Transverse colon (tissue), 4 donors: ENCODE measurements around the gene AGAP1.

ENCODE experiments used
- CTCF ChIP-seq, 5 experiments: fragments of 200-600 bp in 3 of 5; fragments of 450-650 bp in 2 of 5; sonication (generic) in 3 of 5; IDR thresholded peaks; 1 replicate in 2 of 5; 2 replicates in 3 of 5; pipeline ENCODE4 v1.5.1; 2016 to 2017; ENCODE audit warnings: antibody characterized with exemption in 5 of 5, inconsistent platforms in 3 of 5, mild to moderate bottlenecking in 2 of 5, moderate library complexity in 1 of 5
- EP300 ChIP-seq: sonication (generic); formaldehyde crosslinking; IDR thresholded peaks from one replicate; pipeline ENCODE4 v1.6.1; 2017; ENCODE audit warnings: antibody characterized with exemption, low read depth
- POLR2A ChIP-seq: fragments of 450-650 bp; IDR thresholded peaks from one replicate; pipeline ENCODE4 v1.6.1; 2016; ENCODE audit warnings: antibody characterized with exemption, mild to moderate bottlenecking, moderate library complexity
- POLR2AphosphoS5 ChIP-seq, 3 donors: sonication (generic); formaldehyde crosslinking; IDR thresholded peaks; one replicate each; pipeline ENCODE4 v1.6.1; 2016; ENCODE audit warnings: antibody characterized with exemption in 3 of 3

DNA sequence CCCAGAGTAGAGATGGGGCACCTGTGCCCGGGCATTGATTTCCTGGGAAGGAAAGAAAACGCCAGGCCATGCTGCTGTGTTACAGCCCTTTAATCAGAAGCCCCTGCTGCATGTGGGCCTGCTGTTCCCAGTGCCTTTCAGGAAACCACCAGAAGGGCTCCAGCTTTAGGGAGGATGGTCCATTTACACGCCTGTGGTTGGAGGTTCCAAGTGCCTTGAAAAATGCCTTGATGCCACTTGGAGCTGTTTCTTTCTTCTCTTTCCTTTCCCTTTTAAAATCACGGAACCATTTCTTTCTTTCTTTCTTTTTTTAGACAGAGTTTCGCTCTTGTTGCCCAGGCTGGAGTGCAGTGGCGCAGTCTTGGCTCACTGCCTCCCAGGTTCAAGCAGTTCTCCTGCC lies 60.5 kb downstream of the AGAP1 start:
- no peak for TF ChIP-seq POLR2A
- TF ChIP-seq CTCF (IDR thresholded peaks at IDR 0.05) = no peak
- no peak for TF ChIP-seq POLR2AphosphoS5 (IDR thresholded peaks at IDR 0.05)
- no peak for TF ChIP-seq EP300
